Mucosa of descending colon (tissue), 3 donors: Measurements from ENCODE around the gene BCL7A. TPM values are rescaled to one million over a fixed set of nuclear protein-coding genes. Genes with fewer than 3 reads are reported as not detected.

Experiments used
- ATAC-seq: fragments of 200-7000 bp; cut with Tn5 transposase; one replicate; pipeline ENCODE4 v1.9.1; 2020; ENCODE audit warnings: mild to moderate bottlenecking, moderate library complexity
- DNase-seq, 3 donors: peaks; one replicate each; pipeline ENCODE4 v3.0.0-alpha.2; 2020
- H3K36me3 ChIP-seq: fragments of 200-600 bp; one replicate; pipeline ENCODE4 v1.8.0; 2021; ENCODE audit warnings: low read depth, mild to moderate bottlenecking
- H3K4me1 ChIP-seq: fragments of 200-600 bp; one replicate; pipeline ENCODE4 v1.8.0; 2021; ENCODE audit warnings: low read depth, mild to moderate bottlenecking
- H3K4me3 ChIP-seq: fragments of 200-600 bp; one replicate; pipeline ENCODE4 v1.8.0; 2021; ENCODE audit warnings: mild to moderate bottlenecking
- H3K9me3 ChIP-seq: fragments of 200-600 bp; one replicate; pipeline ENCODE4 v1.8.0; 2021; ENCODE audit warnings: mild to moderate bottlenecking
- intact Hi-C, 2 donors: fragments of 100-400 bp; cut with DNase I in 1 of 2; cut with micrococcal nuclease in 1 of 2; formaldehyde crosslinking; loops; one replicate each; pipeline versions ENCODE4 v1.11.0 to v1.11.1; 2022; cut with DNase I, micrococcal nuclease
- total RNA-seq, 3 donors: library from RNA; stranded (reverse); fragmentation: NEBNext Ultra II Directional in 2 of 3; extraction: Animal tissue kit (Norgen Biotek cat#: 25700) in 2 of 3; gene quantifications; one replicate each; pipeline versions ENCODE4 v1.2.1 to v1.2.4, GENCODE V29; 2021 to 2023
- TF ChIP-seq, protein P1 (sequence below): fragments of 200-600 bp; IDR thresholded peaks from one replicate; pipeline ENCODE4 v1.8.0; 2022; ENCODE audit warnings: antibody characterized with exemption, mild to moderate bottlenecking
- donor health status: DM: no; HTN: no; CAD: no; lungs with moderate emphysema.
- donor health status: DM: no; HTN: no; CAD: no.
- donor health status: DM: no; HTN: yes; CAD: no.

BCL7A gene
- total RNA-seq, 3 donors from 2014 or later: 5.2 to 11.6 (median 5.7) TPM

DNA sequence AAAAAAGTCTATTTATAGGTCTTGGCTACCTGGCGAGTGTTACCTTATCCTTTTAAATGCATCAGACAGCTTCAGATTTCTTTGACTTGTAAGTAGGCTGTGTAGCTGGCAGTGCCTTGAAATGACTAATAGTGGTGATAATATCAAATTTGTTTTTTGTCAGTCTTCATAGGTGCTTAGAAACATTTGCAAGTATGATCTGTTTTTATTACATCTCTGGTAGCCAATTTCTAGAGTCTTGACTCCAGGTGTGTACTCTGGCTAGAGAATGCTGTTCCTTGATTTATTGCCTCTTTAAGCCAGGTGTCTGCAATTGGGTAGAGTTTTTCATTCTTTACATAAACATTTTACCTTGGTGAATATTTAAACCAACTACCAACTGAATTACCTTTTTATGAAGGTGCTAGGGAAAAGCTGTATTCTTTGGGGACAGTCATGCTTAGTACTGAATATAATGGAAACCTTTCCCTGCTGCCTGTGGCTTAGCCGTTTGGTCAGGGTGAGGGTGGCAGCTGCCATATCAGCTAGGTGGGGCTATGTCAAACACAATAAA is 89.5 kb downstream of the BCL7A start:
- DNase-seq: peak in 2 of 3 donors; percentile 70 to 74
- Histone ChIP-seq H3K36me3 (no peaks in the 10 kb centered on the region), H3K9me3 (no peaks in the 10 kb centered on the region), H3K4me3 (no peak overlapping the region), H3K4me1 (peaks cover 79% of the 10 kb centered on the region)
- TF ChIP-seq, protein P1, sequence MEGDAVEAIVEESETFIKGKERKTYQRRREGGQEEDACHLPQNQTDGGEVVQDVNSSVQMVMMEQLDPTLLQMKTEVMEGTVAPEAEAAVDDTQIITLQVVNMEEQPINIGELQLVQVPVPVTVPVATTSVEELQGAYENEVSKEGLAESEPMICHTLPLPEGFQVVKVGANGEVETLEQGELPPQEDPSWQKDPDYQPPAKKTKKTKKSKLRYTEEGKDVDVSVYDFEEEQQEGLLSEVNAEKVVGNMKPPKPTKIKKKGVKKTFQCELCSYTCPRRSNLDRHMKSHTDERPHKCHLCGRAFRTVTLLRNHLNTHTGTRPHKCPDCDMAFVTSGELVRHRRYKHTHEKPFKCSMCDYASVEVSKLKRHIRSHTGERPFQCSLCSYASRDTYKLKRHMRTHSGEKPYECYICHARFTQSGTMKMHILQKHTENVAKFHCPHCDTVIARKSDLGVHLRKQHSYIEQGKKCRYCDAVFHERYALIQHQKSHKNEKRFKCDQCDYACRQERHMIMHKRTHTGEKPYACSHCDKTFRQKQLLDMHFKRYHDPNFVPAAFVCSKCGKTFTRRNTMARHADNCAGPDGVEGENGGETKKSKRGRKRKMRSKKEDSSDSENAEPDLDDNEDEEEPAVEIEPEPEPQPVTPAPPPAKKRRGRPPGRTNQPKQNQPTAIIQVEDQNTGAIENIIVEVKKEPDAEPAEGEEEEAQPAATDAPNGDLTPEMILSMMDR: no peak
- peak; percentile 72 for ATAC-seq
- intact Hi-C loops: no loop called here

Other genes starting within 250 kb of the BCL7A start
- gene RHOF, start 228.2 kb upstream of the BCL7A start, total RNA-seq: 10 to 100 TPM; 45.5 to 86.7 (median 83.2) TPM
- 10 to 100 TPM; 23.8 to 38.3 (median 27.5) TPM for gene SETD1B, start 217.9 kb upstream of the BCL7A start, total RNA-seq
- 1 to 10 TPM in 1 of 3 donors, under 1 TPM in 1, not detected in 1; 0.63 to 1.0 TPM for gene HPD, start 163.0 kb upstream of the BCL7A start, total RNA-seq
- gene PSMD9, start 133.1 kb upstream of the BCL7A start, total RNA-seq: 10 to 100 TPM; 45.0 to 45.6 (median 45.2) TPM
- gene CFAP251, start 103.3 kb upstream of the BCL7A start, total RNA-seq: under 1 TPM; 0.14 to 0.92 (median 0.55) TPM
- 100 to 1,000 TPM; 194 to 230 (median 201) TPM for gene MLXIP, start 56.9 kb downstream of the BCL7A start, total RNA-seq
- gene IL31, start 152.3 kb downstream of the BCL7A start, total RNA-seq: not detected
- gene LRRC43, start 161.2 kb downstream of the BCL7A start, total RNA-seq: under 1 TPM in 2 of 3 donors, not detected in 1; 0.19 to 0.51 TPM
- under 1 TPM; 0.26 to 0.82 (median 0.66) TPM for gene B3GNT4, start 181.8 kb downstream of the BCL7A start, total RNA-seq
- 10 to 100 TPM; 35.6 to 42.9 (median 41.6) TPM for gene DIABLO, start 204.2 kb downstream of the BCL7A start, total RNA-seq
- 10 to 100 TPM; 19.5 to 22.8 (median 22.4) TPM for gene VPS33A, start 244.6 kb downstream of the BCL7A start, total RNA-seq